Keratinocyte (primary cell): ENCODE results near the gene TNIK. TPM values are rescaled to one million over a fixed set of nuclear protein-coding genes. Genes with fewer than 3 reads are reported as not detected.
"Not testable (repeated sequence)": the region's sequence is repeated elsewhere in the genome, so short reads cannot be mapped to it uniquely, and the experiment has no call there.

Experiments used
- DNase-seq: peaks from one replicate; pipeline ENCODE4 v3.0.0-alpha.2; 2011; ENCODE audit warnings: low read depth, missing footprints, low spot score
- FAIRE-seq: peaks from 2 replicates; lab custom pipeline; 2011; peaks lifted over from hg19 to GRCh38; lab: Jason Lieb, UNC
- H2AFZ ChIP-seq: 2 replicates; pipeline ENCODE4 v1.6.0; 2012; ENCODE audit warnings: low read length, control low read depth, inconsistent platforms; ENCODE audit not compliant: control insufficient read depth
- H3K27ac ChIP-seq: 2 replicates; pipeline ENCODE4 v1.5.1; 2011; ENCODE audit warnings: low read length; ENCODE audit not compliant: control insufficient read depth, insufficient read depth
- H3K27me3 ChIP-seq: 3 replicates; pipeline ENCODE4 v1.6.0; 2011; ENCODE audit warnings: low read length; ENCODE audit not compliant: control insufficient read depth, insufficient read depth; ENCODE audit errors: extremely low read depth
- H3K36me3 ChIP-seq, 2 experiments: 2 replicates in 1 of 2; 3 replicates in 1 of 2; pipeline ENCODE4 v1.5.1; 2011; ENCODE audit warnings: low read length in 2 of 2, mild to moderate bottlenecking in 1 of 2; ENCODE audit not compliant: control insufficient read depth in 2 of 2, insufficient read depth in 2 of 2; ENCODE audit errors: extremely low read depth in 1 of 2
- H3K4me1 ChIP-seq: 3 replicates; pipeline ENCODE4 v1.5.1; 2011; ENCODE audit warnings: low read length; ENCODE audit not compliant: control insufficient read depth, insufficient read depth; ENCODE audit errors: extremely low read depth
- H3K4me2 ChIP-seq: 3 replicates; pipeline ENCODE4 v1.6.0; 2011; ENCODE audit warnings: low read depth, low read length; ENCODE audit not compliant: control insufficient read depth, insufficient read depth; ENCODE audit errors: extremely low read depth
- H3K4me3 ChIP-seq, 3 experiments: fragments of 200-600 bp in 1 of 3; sonication (generic) in 1 of 3; 2 replicates in 2 of 3; 3 replicates in 1 of 3; pipeline ENCODE4 v1.5.1; 2011 to 2016; ENCODE audit warnings: low read length in 3 of 3, mild to moderate bottlenecking in 3 of 3, control low read depth in 2 of 3, inconsistent platforms in 1 of 3, low read depth in 1 of 3, mixed read lengths in 1 of 3, mixed run types in 1 of 3, moderate library complexity in 1 of 3; ENCODE audit not compliant: control insufficient read depth in 2 of 3, insufficient read depth in 2 of 3; ENCODE audit errors: extremely low read depth in 1 of 3
- H3K79me2 ChIP-seq: 2 replicates; pipeline ENCODE4 v1.6.0; 2012; ENCODE audit warnings: low read length; ENCODE audit not compliant: control insufficient read depth, insufficient read depth
- H3K9ac ChIP-seq: 3 replicates; pipeline ENCODE4 v1.6.0; 2011; ENCODE audit warnings: low read length; ENCODE audit not compliant: control insufficient read depth, insufficient read depth; ENCODE audit errors: extremely low read depth
- H3K9me1 ChIP-seq: 3 replicates; pipeline ENCODE4 v1.6.0; 2011; ENCODE audit warnings: low read length; ENCODE audit not compliant: control insufficient read depth, insufficient read depth; ENCODE audit errors: extremely low read depth
- H3K9me3 ChIP-seq: 2 replicates; pipeline ENCODE4 v1.5.1; 2012; ENCODE audit warnings: low read depth, low read length; ENCODE audit not compliant: control insufficient read depth
- H4K20me1 ChIP-seq: 3 replicates; pipeline ENCODE4 v1.6.0; 2011; ENCODE audit warnings: low read length; ENCODE audit not compliant: control insufficient read depth, insufficient read depth; ENCODE audit errors: extremely low read depth
- EZH2 ChIP-seq: IDR thresholded peaks from one replicate; pipeline ENCODE4 v1.6.1; 2012; ENCODE audit warnings: inconsistent platforms, mild to moderate bottlenecking, low read length, moderate library complexity
- dilution Hi-C: fragments of 300-500 bp; cut with MboI; formaldehyde crosslinking; loops from one replicate; pipeline ENCODE4 v1.7.0; 2020; ENCODE audit warnings: low sequenced_read_pairs; ENCODE audit not compliant: extremely low pct_ligation_motif_present
- polyA plus RNA-seq, 5 experiments: library from polyadenylated mRNA; depleted of rRNA in 3 of 5; stranded (reverse) in 3 of 5; stranded (forward) in 1 of 5; unstranded in 1 of 5; fragments of >200 nt; gene quantifications; 1 replicate in 1 of 5; 2 replicates in 3 of 5; 3 replicates in 1 of 5; pipeline versions ENCODE4 v1.2.1 to v1.2.3, GENCODE V29; 2011 to 2012; ENCODE audit warnings: missing spikeins in 2 of 5, low read depth in 1 of 5, low replicate concordance in 1 of 5
- TF ChIP-seq, protein P1 (sequence below), 3 experiments: IDR thresholded peaks in 1 of 3; conservative IDR thresholded peaks in 1 of 3; optimal IDR thresholded peaks in 1 of 3; 2 replicates in 2 of 3; 3 replicates in 1 of 3; pipeline versions ENCODE3 to v1.5.1; 2011; ENCODE audit warnings: low read length in 3 of 3, mild to moderate bottlenecking in 3 of 3, moderate library complexity in 2 of 3, control low read depth in 1 of 3, inconsistent platforms in 1 of 3; ENCODE audit not compliant: insufficient read depth in 2 of 3; ENCODE audit errors: extremely low read depth in 1 of 3

Gene TNIK
- polyA plus RNA-seq, 1 donor (not counting 4 experiments of a cell fraction or from before 2014, with no cell fraction given) = 4.4 TPM

DNA sequence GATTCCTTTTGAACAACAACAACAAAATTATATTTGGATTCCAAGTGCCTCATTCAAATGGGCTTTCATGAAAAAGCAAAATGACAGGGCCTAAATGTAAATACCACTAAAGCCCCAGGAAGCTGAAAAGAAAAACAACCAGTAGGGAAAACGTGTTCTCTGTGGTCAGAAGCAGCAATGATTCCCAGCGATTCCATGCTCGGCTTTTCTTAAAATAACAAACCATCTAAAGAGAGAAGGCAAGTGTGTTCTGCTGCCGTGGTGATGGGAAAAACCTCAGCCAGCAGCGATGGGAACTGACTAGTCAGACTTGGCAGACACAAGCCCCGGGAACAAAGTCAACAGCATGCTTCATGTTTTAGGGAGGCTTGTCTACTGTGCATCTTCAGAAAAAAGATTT, 153.6 kb downstream of the TNIK start:
- Histone ChIP-seq H3K9ac (no peak overlapping the region), H3K36me3 (peaks cover 0 to 1% of the 10 kb centered on the region in 2 experiments), H3K9me1 (no peaks in the 10 kb centered on the region), H2AFZ (peak overlapping the region; percentile 70), H3K4me3 (peak overlapping the region in 2 of 3 experiments; percentile 25 to 26), H3K27me3 (no peaks in the 10 kb centered on the region), H3K79me2 (no peaks in the 10 kb centered on the region), H3K27ac (peak overlapping the region; percentile 19), H3K4me2 (peak overlapping the region; percentile 59), H3K9me3 (no peaks in the 10 kb centered on the region), H4K20me1 (no peaks in the 10 kb centered on the region), H3K4me1 (peaks cover 17% of the 10 kb centered on the region)
- TF ChIP-seq EZH2 = no peak
- TF ChIP-seq, protein P1, sequence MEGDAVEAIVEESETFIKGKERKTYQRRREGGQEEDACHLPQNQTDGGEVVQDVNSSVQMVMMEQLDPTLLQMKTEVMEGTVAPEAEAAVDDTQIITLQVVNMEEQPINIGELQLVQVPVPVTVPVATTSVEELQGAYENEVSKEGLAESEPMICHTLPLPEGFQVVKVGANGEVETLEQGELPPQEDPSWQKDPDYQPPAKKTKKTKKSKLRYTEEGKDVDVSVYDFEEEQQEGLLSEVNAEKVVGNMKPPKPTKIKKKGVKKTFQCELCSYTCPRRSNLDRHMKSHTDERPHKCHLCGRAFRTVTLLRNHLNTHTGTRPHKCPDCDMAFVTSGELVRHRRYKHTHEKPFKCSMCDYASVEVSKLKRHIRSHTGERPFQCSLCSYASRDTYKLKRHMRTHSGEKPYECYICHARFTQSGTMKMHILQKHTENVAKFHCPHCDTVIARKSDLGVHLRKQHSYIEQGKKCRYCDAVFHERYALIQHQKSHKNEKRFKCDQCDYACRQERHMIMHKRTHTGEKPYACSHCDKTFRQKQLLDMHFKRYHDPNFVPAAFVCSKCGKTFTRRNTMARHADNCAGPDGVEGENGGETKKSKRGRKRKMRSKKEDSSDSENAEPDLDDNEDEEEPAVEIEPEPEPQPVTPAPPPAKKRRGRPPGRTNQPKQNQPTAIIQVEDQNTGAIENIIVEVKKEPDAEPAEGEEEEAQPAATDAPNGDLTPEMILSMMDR (optimal IDR thresholded peaks at IDR 0.05 in 1 of 3, IDR thresholded peaks at IDR 0.05 in 1 of 3, conservative IDR thresholded peaks at IDR 0.05 in 1 of 3; ENCODE audit: extremely low read depth in 1 of 3, insufficient read depth in 2 of 3, low read length in 3 of 3) = no peak
- DNase-seq (no peak), FAIRE-seq (peak; percentile 88)
- dilution Hi-C loops = no loop called here

DNA sequence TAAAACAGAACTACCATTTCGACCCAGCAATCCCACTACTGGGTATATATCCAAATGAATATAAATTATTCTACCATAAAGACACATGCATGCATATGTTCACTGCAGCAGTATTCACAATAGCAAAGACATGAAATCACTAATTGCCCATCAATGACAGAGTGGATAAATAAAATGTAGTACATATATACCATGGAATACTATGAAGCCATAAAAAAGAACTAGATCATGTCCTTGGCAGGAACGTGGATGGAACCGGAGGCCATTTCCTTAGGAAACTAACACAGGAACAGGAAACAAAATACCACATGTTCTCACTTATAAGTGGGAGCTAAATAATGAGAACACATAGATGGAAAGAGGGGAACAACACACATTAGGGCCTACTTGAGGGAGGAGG, 154.4 kb downstream of the TNIK start:
- DNase-seq, H3K79me2 ChIP-seq, H3K36me3 ChIP-seq, H3K9me1 ChIP-seq, H3K4me3 ChIP-seq, H3K4me2 ChIP-seq, H3K27me3 ChIP-seq, FAIRE-seq, dilution Hi-C loops, H4K20me1 ChIP-seq, H3K9me3 ChIP-seq, H3K9ac ChIP-seq, H2AFZ ChIP-seq, H3K27ac ChIP-seq: not testable (repeated sequence)
- peaks cover 17% of the 10 kb centered on the region for H3K4me1 ChIP-seq

DNA sequence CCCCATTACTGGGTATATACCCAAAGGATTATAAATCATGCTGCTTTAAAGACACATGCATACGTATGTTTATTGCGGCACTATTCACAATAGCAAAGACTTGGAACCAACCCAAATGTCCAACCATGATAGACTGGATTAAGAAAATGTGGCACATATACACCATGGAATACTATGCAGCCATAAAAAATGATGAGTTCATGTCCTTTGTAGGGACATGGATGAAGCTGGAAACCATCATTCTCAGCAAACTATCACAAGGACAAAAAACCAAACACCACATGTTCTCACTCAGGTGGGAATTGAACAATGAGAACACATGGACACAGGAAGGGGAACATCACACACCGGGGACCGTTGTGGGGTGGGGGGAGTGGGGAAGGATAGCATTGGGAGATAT, 155.7 kb downstream of the TNIK start:
- H3K4me3 ChIP-seq, H3K4me2 ChIP-seq, H2AFZ ChIP-seq, FAIRE-seq, dilution Hi-C loops, H3K36me3 ChIP-seq, H3K79me2 ChIP-seq, DNase-seq, H3K27ac ChIP-seq, H3K9me1 ChIP-seq, H3K9ac ChIP-seq, H3K27me3 ChIP-seq, H3K9me3 ChIP-seq, H4K20me1 ChIP-seq, H3K4me1 ChIP-seq: not testable (repeated sequence)

DNA sequence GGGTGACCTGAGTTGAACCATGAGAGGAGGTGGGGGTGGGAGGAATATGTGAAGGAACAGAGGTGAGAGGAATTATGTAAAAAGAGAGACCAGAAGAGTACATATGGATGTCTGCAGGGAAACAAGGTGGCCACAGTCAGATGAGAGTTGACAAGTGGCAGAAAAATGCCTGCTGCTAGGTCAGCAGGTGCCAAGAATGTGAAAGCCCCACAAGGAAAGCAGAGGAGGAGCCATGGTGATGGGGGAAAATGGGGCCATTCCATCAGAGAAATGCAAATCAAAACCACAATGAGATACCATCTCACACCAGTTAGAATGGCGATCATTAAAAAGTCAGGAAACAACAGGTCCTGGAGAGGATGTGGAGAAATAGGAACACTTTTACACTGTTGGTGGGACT, 156.2 kb downstream of the TNIK start:
- H3K27me3 ChIP-seq, H3K9me1 ChIP-seq, H4K20me1 ChIP-seq, H3K79me2 ChIP-seq, H3K9ac ChIP-seq, H3K4me1 ChIP-seq, H3K27ac ChIP-seq, H3K4me3 ChIP-seq, H3K4me2 ChIP-seq, H3K36me3 ChIP-seq, H2AFZ ChIP-seq, DNase-seq, dilution Hi-C loops, FAIRE-seq, H3K9me3 ChIP-seq: not testable (repeated sequence)
